ENCODE data around the gene C4orf17. TPM values are rescaled to one million over a fixed set of nuclear protein-coding genes. Genes with fewer than 3 reads are reported as not detected.
"Not testable (repeated sequence)": the region's sequence is repeated elsewhere in the genome, so short reads cannot be mapped to it uniquely, and the experiment has no call there.

The C4orf17 gene
- total RNA-seq, 4 donors from 2014 or later, result not detected

DNA sequence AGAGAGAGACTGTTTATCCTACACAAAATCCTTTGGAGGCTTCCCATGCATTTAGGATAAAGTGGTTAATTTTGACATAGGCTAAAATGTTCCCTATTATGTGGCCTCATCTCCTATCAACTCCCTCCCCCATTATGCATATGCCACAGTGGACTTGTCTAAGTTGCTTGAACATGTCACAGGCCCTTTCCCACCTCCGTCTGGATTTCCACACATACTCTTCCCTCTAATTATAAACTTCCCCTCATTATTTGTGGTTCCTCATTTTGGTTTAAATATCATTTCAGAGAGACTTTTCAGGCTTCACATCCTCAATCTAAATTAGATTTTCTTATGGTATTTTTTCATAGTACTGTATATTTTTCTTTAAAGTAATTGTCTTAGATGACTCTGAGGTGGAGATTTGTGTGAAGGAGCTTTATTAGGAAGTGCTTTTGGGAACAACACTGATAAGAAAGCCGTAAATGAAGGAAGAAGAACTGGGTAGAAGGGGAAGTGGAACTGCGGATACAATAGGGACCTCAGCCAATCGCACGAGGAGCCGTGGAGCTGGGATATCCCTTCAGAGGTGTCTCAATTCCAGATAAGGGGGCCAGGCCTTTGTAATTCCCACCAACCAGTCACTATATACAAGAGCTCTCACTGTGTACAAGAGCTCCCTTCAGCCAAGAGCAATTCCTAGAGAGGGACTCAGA is 7.9 kb downstream of the C4orf17 start:
- 73 to 78% methylated on average over 6 of the region's 6 CpGs for WGBS, 2 donors
- TF ChIP-seq, protein P1, sequence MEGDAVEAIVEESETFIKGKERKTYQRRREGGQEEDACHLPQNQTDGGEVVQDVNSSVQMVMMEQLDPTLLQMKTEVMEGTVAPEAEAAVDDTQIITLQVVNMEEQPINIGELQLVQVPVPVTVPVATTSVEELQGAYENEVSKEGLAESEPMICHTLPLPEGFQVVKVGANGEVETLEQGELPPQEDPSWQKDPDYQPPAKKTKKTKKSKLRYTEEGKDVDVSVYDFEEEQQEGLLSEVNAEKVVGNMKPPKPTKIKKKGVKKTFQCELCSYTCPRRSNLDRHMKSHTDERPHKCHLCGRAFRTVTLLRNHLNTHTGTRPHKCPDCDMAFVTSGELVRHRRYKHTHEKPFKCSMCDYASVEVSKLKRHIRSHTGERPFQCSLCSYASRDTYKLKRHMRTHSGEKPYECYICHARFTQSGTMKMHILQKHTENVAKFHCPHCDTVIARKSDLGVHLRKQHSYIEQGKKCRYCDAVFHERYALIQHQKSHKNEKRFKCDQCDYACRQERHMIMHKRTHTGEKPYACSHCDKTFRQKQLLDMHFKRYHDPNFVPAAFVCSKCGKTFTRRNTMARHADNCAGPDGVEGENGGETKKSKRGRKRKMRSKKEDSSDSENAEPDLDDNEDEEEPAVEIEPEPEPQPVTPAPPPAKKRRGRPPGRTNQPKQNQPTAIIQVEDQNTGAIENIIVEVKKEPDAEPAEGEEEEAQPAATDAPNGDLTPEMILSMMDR (IDR thresholded peaks at IDR 0.05), result no peak
- TF ChIP-seq POLR2A (IDR thresholded peaks at IDR 0.05), result no peak
- H3K4me3 ChIP-seq (ENCODE audit: low read depth, poor library complexity, severe bottlenecking), result no peak overlapping the region
- DNase-seq (ENCODE audit: low spot score in 2 of 2), result no peak
- intact Hi-C loops (cut with DNase I; ENCODE audit: low total_unique reads), result no loop called here

DNA sequence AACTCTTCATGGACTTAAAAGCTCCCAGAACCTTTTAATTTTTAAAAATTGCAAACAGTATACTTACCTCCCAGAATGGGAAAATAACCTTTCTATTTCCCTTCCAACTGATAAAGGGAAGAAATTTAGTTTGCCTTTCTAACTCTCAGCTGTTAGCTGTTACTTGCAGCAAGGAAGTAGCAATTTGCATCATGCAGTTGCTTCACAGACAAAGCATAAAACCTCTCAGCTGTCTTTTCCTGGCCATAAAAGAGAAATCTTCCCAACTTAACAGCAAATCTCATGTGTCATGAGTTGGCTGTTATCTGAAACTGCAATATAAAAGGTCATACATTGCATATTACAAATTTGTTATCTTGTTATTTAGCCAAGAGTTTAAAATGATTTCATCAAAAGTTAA is 18.4 kb downstream of the C4orf17 start:
- TF ChIP-seq, protein P1 (IDR thresholded peaks at IDR 0.05), result no peak
- TF ChIP-seq POLR2A (IDR thresholded peaks at IDR 0.05), result no peak
- no peak overlapping the region for H3K4me3 ChIP-seq (ENCODE audit: low read depth, poor library complexity, severe bottlenecking)
- DNase-seq (ENCODE audit: low spot score in 2 of 2), result no peak
- intact Hi-C loops (cut with DNase I; ENCODE audit: low total_unique reads), result no loop called here

DNA sequence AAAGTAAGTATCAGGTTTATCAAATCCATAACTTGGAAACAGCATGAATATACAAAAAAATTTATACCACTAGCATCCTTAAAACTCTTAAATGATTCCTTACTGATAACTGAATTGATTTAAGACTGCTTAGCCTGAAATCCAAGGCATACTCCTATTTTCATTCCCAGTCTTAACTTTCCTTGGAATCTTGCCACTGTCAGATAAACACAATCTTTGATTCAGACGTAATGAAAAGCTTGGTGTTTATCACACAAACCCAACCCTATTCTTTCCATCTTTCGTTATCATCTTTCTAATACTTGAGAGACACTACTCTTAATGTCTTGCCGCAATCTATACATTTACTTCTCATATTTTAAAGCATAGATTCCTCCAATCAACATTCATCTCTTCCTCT is 19.1 kb downstream of the C4orf17 start:
- no peak overlapping the region for H3K4me3 ChIP-seq (ENCODE audit: low read depth, poor library complexity, severe bottlenecking)
- TF ChIP-seq, protein P1 (IDR thresholded peaks at IDR 0.05), result no peak
- no peak for TF ChIP-seq POLR2A (IDR thresholded peaks at IDR 0.05)
- intact Hi-C loops (cut with DNase I; ENCODE audit: low total_unique reads), result no loop called here
- WGBS, 2 donors, result 66 to 72% methylated on average over 3 of the region's 3 CpGs
- no peak for DNase-seq (ENCODE audit: low spot score in 2 of 2)

DNA sequence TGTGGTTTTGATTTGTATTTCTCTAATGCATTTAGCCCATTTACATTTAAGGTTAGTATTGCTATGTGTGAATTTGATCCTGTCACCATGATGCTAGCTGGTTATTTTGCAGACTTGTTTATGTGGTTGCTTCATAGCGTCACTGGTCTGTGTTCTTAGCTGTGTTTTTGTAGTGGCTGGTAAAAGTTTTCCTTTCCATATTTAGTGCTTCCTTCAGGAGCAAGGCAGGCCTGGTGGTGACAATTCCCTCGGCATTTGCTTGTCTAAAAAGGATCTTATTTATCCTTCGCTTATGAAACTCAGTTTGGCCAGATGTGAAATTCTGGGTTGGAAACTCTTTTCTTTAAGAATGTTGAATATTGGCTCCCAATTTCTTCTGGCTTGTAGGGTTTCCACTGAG is 23.9 kb downstream of the C4orf17 start:
- intact Hi-C loops (cut with DNase I; ENCODE audit: low total_unique reads); DNase-seq (ENCODE audit: low spot score in 2 of 2); H3K4me3 ChIP-seq (ENCODE audit: low read depth, poor library complexity, severe bottlenecking): not testable (repeated sequence)
- 71 to 85% methylated on average over 3 of the region's 3 CpGs for WGBS, 2 donors

DNA sequence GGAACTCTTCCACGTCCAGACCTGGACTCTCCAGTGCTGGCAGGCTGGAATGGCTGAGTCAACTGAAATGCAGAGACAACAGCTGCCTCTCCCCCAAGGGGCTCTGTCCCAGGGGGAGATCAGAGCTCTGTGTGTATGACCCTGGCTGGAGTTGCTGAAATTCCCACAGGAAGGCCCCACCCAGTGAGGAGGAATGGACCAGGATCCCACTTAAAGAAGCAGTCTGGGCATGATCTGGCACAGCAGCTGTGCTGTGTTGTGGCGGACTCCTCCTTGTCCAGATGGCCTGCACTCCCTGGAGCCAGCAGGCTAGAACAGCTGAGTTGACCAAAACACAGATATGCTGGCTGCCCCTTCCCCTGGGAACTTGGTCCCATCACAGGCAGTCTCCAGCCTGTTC is 25.4 kb downstream of the C4orf17 start:
- no peak for DNase-seq (ENCODE audit: low spot score in 2 of 2)
- intact Hi-C loops (cut with DNase I; ENCODE audit: low total_unique reads), result no loop called here
- 51 to 80% methylated on average over 1 to 2 of the region's 2 CpGs for WGBS, 2 donors
- no peak overlapping the region for H3K4me3 ChIP-seq (ENCODE audit: low read depth, poor library complexity, severe bottlenecking)
- TF ChIP-seq, protein P1 (IDR thresholded peaks at IDR 0.05), result no peak
- TF ChIP-seq POLR2A (IDR thresholded peaks at IDR 0.05), result no peak

DNA sequence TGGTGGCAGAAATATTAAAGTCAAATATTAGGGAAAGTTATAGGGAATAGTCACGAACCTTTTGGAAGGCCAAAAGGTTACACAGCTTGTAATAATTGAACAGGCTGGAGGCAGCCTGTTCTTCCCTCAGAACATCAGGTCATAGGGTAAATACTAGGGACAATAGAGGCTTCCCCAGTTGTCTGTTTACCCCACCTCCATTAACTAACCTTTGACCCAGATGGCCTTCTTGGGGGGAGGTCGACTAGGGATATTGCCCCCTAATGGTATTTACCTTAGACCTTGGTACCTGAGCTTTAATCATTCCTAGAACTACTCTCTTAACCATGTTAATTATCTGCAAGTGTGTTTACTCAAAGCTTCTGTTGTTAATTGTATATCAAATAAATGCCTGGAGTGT is 26.0 kb downstream of the C4orf17 start:
- TF ChIP-seq, protein P1 (IDR thresholded peaks at IDR 0.05), result no peak
- no peak for TF ChIP-seq POLR2A (IDR thresholded peaks at IDR 0.05)
- 36 to 57% methylated on average over 2 of the region's 2 CpGs for WGBS, 2 donors
- no peak for DNase-seq (ENCODE audit: low spot score in 2 of 2)
- intact Hi-C loops (cut with DNase I; ENCODE audit: low total_unique reads), result no loop called here
- no peak overlapping the region for H3K4me3 ChIP-seq (ENCODE audit: low read depth, poor library complexity, severe bottlenecking)
